HepG2 (cell line): ENCODE data around the gene BEST2. TPM values are rescaled to one million over a fixed set of nuclear protein-coding genes. Genes with fewer than 3 reads are reported as not detected.

Experiments used
- ARNTL ChIP-seq: sonication (generic); formaldehyde crosslinking; IDR thresholded peaks from 2 replicates; pipeline ENCODE4 v1.4.0; 2020; ENCODE audit warnings: mild to moderate bottlenecking, missing genetic modification reagents
- BORCS8-MEF2B ChIP-seq: sonication (generic); formaldehyde crosslinking; IDR thresholded peaks from 2 replicates; pipeline ENCODE4 v1.8.0; 2022; ENCODE audit warnings: mild to moderate bottlenecking, missing genetic modification reagents
- CBFB ChIP-seq: sonication (generic); formaldehyde crosslinking; IDR thresholded peaks from 2 replicates; pipeline ENCODE4 v1.4.0; 2020; ENCODE audit warnings: missing genetic modification reagents
- GABPB1 ChIP-seq: IDR thresholded peaks from 2 replicates; pipeline ENCODE4 v1.6.1; 2016; ENCODE audit warnings: mild to moderate bottlenecking, missing genetic modification reagents, moderate library complexity, missing compliant biosample characterization
- PATZ1 ChIP-seq: sonication (generic); formaldehyde crosslinking; IDR thresholded peaks from 2 replicates; pipeline ENCODE4 v1.4.0; 2020; ENCODE audit warnings: missing genetic modification reagents
- PHF21A ChIP-seq: sonication (generic); formaldehyde crosslinking; IDR thresholded peaks from 2 replicates; pipeline ENCODE4 v1.5.0; 2020; ENCODE audit warnings: mild to moderate bottlenecking, missing genetic modification reagents
- RERE ChIP-seq: IDR thresholded peaks from 2 replicates; pipeline ENCODE4 v1.6.1; 2016; ENCODE audit warnings: low read depth, missing genetic modification reagents, missing compliant biosample characterization
- TERF1 ChIP-seq: sonication (generic); formaldehyde crosslinking; IDR thresholded peaks from 2 replicates; pipeline ENCODE4 v1.8.0; 2022; ENCODE audit warnings: mild to moderate bottlenecking, missing genetic modification reagents, moderate library complexity
- THRA ChIP-seq: sonication (generic); formaldehyde crosslinking; IDR thresholded peaks from 2 replicates; pipeline ENCODE4 v1.4.0; 2020; ENCODE audit warnings: missing genetic modification reagents, borderline replicate concordance
- ZBTB10 ChIP-seq: sonication (generic); formaldehyde crosslinking; IDR thresholded peaks from 2 replicates; pipeline ENCODE4 v1.4.0; 2020; ENCODE audit warnings: missing genetic modification reagents, borderline replicate concordance
- ZFP36L2 ChIP-seq: sonication (generic); formaldehyde crosslinking; IDR thresholded peaks from 2 replicates; pipeline ENCODE4 v1.4.0; 2020; ENCODE audit warnings: missing genetic modification reagents
- ZNF18 ChIP-seq: sonication (generic); formaldehyde crosslinking; IDR thresholded peaks from 2 replicates; pipeline ENCODE4 v1.8.0; 2022; ENCODE audit warnings: mild to moderate bottlenecking, missing genetic modification reagents; ENCODE audit not compliant: insufficient replicate concordance
- ZNF792 ChIP-seq: IDR thresholded peaks from 2 replicates; pipeline ENCODE4 v1.6.1; 2016
- polyA plus RNA-seq, 8 experiments: library from polyadenylated mRNA; depleted of rRNA in 3 of 8; stranded (reverse) in 7 of 8; unstranded in 1 of 8; fragments of >200 nt; fragmentation: Illumina TruSeq in 4 of 8; extraction: Trizol in 4 of 8; gene quantifications; 2 replicates each; pipeline versions ENCODE4 v1.2.1 to v1.2.3, GENCODE V29; 2011 to 2016; ENCODE audit warnings: low read depth in 4 of 8, missing spikeins in 1 of 8, mixed read lengths in 1 of 8; ENCODE audit not compliant: insufficient read depth in 1 of 8
- total RNA-seq, 5 experiments: library from RNA; depleted of rRNA; stranded (reverse); fragments of >200 nt; fragmentation: Illumina TruSeq; extraction: Trizol; gene quantifications; 2 replicates each; pipeline ENCODE4 v1.2.3, GENCODE V29; 2016; ENCODE audit warnings: low read depth in 1 of 5

Gene BEST2
- total and polyA plus RNA-seq, 2 of the 13 experiments (the other 11 are each of a cell fraction or from before 2014, with no cell fraction given) = not detected

- TF ChIP-seq ZBTB10 (CRISPR knock-in tag) (peak; percentile 79; the same call in 1 of the 2 replicates), RERE (CRISPR knock-in tag) (0 out of 2 replicates have a peak, but pooled peaks have one; percentile 25), PHF21A (CRISPR knock-in tag) (peak; percentile 43; the same call in 1 of the 2 replicates), ZFP36L2 (CRISPR knock-in tag) (no peak), TERF1 (CRISPR knock-in tag) (no peak), CBFB (no peak), THRA (CRISPR knock-in tag) (peak; percentile 64; the same call in 1 of the 2 replicates), ARNTL (CRISPR knock-in tag) (0 out of 2 replicates have a peak, but pooled peaks have one; percentile 40), ZNF18 (peak; percentile 75), ZNF792 (CRISPR knock-in tag) (0 out of 2 replicates have a peak, but pooled peaks have one; percentile 30), GABPB1 (CRISPR knock-in tag) (peak; percentile 29; the same call in 1 of the 2 replicates), PATZ1 (peak; percentile 89), BORCS8-MEF2B (CRISPR knock-in tag) (0 out of 2 replicates have a peak, but pooled peaks have one; percentile 42)
Measured at GRCh38 chr19:12783849-12784393, 32.3 kb downstream of the BEST2 start (continued).
